Hematopoietic multipotent progenitor cell treated with erythropoietin and hydrocortisone succinate and interleukin-3 and kit ligand, for 15 days (in vitro differentiated cells): ENCODE data around the gene P2RX4.
"Not testable (repeated sequence)": the region's sequence is repeated elsewhere in the genome, so short reads cannot be mapped to it uniquely, and the experiment has no call there.

Experiments
- DNase-seq: peaks from one replicate; pipeline ENCODE4 v3.0.0-alpha.2; 2015; ENCODE audit warnings: low spot score

Gene P2RX4, protein sequence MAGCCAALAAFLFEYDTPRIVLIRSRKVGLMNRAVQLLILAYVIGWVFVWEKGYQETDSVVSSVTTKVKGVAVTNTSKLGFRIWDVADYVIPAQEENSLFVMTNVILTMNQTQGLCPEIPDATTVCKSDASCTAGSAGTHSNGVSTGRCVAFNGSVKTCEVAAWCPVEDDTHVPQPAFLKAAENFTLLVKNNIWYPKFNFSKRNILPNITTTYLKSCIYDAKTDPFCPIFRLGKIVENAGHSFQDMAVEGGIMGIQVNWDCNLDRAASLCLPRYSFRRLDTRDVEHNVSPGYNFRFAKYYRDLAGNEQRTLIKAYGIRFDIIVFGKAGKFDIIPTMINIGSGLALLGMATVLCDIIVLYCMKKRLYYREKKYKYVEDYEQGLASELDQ

DNA sequence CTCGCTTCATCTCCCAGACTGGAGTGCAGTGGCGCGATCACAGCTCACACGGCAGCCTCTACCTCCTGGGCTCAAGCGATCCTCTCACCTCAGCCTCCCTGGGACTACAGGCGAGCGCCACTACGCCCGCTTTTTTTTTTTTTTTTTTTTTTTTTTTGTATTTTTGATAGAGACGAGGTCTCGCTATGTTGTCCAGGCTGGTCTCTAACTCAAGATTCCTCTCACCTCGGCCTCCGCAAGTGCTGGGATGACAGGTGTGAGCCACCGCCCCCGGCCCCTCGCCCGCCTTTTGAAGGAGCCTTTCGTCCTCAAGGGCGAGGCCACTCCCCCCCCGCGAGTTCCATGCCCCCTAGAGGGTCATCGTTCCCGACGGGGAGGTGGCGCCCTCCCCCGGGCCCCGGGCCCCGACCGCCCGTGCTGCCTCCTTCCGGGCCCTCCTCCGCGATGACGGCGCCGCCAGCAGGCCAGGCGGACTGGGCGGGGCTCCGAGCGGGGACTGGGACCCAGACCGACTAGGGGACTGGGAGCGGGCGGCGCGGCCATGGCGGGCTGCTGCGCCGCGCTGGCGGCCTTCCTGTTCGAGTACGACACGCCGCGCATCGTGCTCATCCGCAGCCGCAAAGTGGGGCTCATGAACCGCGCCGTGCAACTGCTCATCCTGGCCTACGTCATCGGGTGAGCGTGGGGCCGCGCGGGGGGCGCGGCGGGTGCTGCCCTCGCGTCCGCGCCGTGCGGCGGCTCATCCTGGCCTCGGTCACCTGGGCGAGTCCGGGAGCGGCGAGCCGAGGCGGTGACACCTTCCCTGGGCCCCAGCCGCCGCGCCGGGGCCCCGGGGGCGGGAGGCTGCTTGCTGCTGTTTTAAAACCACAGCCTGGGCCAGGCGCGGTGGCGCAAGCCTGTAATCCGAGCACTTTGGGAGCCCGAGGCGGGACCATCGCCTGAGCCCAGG lies at the start of gene P2RX4:
Gene P2RX4 (plus strand): TSS at position 506 of the 949 bp plus-strand sequence. CDS start 36 bp downstream, at position 542.
- peak; percentile 58 for DNase-seq

DNA sequence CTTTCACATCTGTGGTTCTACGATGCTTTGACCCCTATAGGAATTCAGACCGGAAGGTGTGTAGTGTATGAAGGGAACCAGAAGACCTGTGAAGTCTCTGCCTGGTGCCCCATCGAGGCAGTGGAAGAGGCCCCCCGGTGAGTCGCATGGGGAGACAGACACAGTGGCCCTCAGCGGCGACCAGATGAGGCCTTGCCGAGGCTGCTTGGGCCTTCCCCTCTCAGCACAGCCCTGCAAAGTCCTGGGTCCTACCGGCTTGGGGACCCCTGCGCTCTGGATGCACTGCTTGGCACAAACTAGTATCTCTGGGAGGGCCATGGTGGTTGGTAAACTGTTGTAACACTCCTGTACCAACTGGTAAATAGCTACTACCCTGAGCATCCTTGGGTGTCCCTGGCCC lies 47.5 kb upstream of the P2RX4 start:
- DNase-seq = no peak

DNA sequence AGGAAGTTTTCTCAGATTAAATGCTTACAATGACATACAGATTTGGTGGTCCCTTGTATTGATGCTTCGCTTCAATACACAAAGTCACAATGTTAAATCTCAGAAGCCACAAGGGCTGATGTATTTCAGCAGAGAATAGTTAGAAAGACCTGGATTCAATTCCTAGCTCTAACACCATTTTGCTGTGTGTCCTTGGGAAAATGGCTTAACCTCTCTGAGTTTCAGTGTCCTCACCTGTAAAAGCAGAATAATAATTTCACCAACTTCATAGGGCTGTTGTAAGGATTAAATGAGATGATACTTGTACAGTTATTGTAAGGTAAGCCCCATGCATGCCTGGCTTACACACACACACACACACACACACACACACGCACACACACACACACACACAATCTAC lies 46.9 kb upstream of the P2RX4 start:
- no peak for DNase-seq

DNA sequence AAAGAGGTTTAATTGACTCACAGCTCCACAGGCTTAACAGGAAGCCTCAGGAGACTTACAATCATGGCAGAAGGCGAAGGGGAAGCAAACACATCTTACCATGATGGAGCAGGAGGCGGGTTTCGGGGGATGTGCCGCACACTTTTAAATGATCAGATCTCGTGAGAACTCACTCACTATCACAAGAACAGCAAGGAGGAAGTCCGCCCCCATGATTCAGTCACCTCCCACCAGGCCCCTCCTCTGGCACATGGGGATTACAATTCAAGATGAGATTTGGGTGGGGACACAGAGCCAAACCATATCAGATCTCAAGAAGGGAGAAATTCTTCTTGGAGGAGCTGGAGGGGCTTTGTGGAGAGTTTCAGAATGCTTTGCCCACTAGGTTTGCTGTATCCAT lies 45.1 kb upstream of the P2RX4 start:
- not testable (repeated sequence) for DNase-seq

DNA sequence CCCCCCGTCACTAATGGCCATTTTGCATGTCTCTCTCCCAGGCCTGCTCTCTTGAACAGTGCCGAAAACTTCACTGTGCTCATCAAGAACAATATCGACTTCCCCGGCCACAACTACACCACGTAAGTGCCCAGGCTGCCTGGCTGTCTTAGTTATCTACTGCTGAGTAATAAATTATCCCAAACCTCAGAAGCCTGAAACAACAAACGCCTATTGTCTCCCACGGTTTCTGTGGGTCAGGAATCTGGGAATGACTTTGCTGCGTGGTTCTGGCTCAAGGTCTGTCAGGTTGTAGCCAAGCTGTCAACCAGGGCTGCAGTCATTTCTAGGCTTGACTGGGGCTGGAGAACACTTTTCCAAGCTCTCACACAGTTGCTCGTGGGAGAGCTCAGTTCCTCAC lies 44.6 kb upstream of the P2RX4 start:
- DNase-seq = no peak

DNA sequence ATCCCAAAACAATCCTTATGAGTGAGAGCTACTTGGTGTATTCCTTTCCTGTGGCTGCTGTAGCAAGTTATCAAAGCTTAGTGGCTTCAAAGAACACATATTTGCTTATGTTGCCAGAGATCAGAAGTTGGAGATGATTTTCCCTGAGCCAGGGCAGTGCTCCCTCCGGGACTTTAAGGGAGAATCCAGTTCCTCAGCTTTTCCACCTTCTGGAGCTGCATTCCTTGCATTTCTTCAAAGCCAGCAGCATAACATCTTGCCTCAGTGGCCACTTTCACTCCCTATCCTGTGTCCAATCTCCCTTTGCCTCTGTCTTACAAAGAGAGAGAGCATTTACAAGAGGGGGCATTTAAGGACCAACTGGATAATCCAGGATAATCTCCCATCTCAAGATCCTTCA lies 43.6 kb upstream of the P2RX4 start:
- DNase-seq = no peak

DNA sequence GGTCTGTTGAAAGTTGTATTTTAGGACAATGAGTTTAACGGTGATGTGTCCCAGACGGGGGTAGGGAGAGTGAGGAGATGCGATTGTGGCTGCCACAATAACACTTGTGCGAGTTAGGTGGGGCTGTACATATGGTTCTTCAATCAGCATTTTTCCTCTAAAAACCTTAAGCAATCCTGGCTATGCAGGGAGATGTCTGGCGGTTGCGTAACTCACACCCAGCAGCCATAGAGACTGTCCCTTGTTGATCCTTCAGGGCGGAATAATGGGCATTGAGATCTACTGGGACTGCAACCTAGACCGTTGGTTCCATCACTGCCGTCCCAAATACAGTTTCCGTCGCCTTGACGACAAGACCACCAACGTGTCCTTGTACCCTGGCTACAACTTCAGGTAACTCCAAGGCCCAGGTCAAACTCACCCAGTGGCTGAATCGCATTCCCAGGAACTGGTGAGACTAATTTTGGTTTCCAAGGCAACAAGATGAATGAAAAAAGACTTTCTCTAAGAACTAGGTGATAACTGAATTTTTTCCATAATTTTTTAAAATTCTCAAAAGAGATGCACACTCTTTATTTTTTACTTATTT lies 42.6 kb upstream of the P2RX4 start:
- no peak for DNase-seq

DNA sequence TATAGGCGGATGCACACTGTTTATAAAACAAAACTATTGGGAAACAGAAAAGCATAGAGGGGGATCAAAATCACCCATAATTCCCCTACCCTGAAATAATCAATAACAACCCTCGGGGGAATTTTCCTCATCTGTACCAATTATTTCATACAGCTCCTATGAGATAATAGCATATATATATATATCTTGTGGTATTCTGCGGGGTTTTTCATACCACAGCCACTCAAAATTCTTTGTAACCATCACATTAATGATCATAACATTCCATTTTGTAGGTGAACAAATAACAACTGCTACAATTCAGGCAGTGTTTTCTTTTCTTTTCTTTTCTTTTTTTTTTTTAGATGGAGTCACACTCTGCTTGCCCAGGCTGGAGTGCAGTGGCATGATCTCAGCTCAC lies 42.0 kb upstream of the P2RX4 start:
- no peak for DNase-seq

DNA sequence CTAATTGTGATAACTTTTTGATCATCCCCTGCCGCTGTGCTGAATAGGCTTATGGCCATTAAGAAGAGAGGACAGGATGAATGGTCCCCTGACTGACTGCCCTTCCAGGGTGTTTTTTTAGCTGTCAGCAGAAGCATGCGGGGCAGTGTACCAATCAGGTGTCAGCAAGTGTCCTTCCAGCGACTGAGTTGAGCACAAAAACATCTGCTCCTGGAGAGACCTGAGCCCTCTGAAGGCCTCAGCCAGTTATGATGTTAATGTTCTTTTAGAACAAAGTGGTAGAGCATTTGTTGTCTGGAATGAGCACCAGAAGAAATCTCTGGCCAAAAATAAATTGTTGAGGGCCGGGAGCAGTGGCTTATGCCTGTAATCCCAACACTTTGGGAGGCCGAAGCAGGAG lies 39.8 kb upstream of the P2RX4 start:
- DNase-seq = no peak

DNA sequence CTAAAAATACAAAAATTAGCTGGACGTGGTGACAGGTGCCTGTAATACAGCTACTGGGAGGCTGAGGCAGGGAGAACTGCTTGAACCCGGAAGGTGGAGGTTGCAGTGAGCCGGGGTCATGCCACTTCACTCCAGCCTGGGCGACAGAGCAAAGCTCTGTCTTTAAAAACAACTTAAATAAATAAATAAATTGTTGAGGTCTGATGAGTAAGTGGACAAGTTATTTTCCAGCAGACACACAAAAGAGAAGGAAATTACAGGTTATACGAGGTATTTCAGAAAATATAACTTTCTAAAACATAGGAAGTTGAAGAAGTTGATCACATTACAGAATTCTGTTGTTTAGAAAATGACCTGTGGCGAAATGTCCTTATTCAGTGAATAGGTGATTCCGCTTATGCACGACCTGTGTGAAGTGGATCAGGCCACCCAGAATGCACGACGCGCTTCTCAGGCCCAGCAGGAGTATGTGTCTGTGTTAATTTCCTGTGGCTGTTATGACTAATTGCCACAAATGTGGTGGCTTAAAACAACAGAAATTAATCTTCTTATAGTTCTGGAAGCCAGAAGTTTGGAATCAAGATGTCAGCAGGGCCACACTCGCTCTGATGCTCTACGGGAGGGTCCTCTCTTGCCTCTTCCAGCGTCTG lies 39.2 kb upstream of the P2RX4 start:
- DNase-seq = no peak

DNA sequence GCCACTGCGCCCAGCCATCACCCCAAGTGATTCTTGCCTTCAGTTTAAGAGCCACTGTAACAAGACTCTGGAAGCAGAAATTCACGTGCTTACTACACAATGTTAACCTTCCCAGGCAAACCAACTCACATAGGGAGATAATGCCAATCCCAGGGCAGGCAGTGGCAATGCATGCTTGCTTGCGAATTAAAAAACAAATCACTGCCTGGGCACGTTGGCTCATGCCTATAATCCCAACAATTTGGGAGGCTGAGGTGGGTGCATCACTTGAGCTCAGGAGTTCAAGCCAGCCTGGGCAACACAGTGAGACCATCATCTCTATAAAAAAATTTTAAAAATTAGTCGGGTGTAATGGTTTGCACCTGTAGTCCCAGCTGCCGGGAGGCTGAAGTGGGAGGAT lies 37.8 kb upstream of the P2RX4 start:
- DNase-seq = no peak

DNA sequence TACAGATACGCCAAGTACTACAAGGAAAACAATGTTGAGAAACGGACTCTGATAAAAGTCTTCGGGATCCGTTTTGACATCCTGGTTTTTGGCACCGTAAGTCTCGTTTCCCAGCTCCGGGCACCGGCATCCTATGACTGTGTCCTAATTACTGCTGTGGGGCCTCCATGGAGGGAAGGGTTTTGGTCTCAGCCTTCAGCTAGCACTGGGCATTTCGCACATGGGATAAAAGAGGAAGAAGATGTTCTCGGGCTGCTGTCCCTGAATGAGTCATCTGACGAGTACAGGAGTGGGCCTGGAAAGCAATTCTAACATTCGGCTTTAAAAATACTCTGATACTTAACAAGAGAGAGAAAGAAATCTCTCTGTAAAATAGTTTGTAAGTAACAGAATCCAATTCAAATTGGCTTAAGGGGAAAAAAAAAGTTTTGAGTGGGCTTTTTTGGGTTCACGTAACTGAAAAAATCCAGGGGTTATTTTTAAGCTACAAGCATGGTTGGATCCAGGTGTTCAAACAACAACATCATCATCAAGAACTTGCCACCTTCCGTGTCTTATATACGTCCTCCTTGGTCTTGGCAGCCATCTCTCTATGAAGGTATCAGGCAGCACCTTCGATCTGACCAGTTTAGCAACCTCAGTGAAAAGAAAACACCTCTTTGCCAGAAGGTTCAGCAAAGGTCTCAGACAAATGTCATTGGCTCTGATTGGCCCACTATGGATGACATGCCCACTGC lies 34.4 kb upstream of the P2RX4 start:
- no peak for DNase-seq

DNA sequence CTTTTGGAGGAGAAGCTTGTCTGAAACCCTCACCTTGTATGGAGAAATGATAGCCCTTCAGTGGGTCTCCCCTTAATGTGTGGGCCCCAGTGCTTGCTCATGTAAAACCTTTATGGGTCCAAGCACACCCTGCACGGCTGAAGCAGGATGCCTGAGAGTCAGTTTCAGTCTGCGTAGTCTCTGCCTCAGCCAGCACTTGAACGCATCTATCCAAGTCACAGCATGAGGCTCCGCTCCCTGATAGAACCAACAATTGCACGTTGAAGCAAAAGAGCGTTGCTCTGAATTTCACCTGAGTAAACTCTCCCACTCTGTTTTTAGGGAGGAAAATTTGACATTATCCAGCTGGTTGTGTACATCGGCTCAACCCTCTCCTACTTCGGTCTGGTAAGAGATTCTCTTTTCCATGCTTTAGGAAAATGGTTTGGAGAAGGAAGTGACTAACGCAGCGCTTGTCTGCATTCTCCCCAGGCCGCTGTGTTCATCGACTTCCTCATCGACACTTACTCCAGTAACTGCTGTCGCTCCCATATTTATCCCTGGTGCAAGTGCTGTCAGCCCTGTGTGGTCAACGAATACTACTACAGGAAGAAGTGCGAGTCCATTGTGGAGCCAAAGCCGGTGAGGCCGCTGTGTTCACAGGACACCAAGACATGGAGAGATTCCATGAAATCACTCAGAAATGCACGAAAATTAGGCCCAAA lies 33.0 kb upstream of the P2RX4 start:
- no peak for DNase-seq

DNA sequence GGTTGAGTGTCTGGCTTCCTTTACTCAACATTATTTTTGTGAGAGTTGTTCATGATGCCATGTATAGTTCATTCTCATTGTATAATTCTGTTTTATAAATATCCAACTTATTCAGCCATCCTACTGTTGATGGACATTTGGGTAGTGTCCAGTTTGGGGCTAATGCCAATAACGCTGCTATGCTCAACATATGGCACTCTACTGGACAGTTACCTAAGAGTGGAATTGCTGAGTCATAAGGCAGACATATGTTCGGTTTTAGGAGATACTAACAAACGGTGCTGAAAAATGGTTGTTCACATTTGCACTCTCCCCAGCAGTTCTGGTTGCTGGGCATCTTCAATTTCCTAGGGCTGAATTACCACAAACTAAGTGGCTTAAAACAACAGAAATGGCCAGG lies 28.7 kb upstream of the P2RX4 start:
- DNase-seq = no peak

DNA sequence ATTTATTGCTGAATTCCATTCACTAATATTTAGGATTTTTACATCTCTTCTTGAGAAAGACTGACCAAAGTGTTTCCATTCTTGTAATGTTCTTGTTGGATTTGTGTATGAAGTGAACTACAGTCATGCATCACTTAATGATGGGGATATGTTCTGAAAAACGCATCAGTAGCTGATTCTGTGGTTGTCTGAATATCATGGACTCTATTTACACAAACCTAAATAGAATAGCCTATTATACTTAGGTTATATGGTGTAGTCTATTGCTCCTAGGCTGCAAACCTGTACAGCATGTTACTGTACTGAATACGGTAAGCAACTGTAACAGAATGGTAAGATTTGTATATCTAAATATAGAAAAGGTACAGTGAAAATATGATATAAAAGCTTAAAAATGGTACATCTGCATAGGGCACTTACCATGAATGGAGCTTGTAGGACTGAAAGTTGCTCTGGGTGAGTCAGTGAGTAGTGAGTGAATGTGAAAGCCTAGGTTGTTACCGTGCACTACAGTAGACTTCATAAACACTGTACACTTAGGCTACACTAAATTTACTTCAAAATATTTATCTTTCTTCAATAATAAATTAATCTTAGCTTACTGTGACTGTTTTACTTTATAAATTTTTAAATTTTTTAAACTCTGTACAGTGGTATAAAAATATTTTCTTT lies 27.6 kb upstream of the P2RX4 start:
- DNase-seq = no peak

DNA sequence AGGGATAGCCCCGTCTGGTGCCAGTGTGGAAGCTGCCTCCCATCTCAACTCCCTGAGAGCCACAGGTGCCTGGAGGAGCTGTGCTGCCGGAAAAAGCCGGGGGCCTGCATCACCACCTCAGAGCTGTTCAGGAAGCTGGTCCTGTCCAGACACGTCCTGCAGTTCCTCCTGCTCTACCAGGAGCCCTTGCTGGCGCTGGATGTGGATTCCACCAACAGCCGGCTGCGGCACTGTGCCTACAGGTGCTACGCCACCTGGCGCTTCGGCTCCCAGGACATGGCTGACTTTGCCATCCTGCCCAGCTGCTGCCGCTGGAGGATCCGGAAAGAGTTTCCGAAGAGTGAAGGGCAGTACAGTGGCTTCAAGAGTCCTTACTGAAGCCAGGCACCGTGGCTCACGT lies 25.5 kb upstream of the P2RX4 start:
- no peak for DNase-seq

DNA sequence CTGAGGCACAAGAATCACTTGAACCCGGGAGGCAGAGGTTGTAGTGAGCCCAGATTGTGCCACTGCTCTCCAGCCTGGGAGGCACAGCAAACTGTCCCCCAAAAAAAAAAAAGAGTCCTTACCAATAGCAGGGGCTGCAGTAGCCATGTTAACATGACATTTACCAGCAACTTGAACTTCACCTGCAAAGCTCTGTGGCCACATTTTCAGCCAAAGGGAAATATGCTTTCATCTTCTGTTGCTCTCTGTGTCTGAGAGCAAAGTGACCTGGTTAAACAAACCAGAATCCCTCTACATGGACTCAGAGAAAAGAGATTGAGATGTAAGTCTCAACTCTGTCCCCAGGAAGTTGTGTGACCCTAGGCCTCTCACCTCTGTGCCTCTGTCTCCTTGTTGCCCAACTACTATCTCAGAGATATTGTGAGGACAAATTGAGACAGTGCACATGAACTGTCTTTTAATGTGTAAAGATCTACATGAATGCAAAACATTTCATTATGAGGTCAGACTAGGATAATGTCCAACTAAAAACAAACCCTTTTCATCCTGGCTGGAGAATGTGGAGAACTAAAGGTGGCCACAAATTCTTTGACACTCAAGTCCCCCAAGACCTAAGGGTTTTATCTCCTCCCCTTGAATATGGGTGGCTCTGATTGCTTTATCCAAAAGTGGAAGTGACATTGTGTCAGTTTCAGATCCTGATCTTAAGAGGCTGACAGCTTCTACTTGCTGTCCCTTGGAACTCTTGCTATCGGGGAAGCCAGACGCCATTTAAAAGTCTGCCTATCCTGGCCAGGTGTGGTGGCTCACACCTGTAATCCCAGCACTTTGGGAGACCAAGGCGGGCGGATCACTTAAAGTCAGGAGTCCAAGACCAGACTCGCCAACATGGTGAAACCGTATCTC lies 24.7 kb upstream of the P2RX4 start:
- no peak for DNase-seq

DNA sequence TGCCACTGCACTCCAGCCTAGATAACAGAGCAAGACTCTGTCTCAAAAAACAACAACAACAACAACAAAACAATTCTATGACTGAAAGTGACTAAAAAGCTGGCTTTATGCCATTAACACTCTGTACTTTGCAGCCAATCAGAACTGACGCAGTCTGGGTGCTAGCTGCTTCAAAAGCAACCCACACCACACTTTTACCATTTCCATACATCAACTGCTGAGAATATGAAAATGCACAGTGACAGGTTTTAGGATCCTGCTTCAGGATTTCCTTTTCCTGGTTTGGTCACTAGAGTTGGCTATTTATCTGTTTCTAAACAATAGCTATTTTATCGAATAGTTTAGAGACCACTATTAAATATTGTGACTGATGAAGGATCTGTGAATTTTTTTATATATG lies 23.1 kb upstream of the P2RX4 start:
- no peak for DNase-seq

DNA sequence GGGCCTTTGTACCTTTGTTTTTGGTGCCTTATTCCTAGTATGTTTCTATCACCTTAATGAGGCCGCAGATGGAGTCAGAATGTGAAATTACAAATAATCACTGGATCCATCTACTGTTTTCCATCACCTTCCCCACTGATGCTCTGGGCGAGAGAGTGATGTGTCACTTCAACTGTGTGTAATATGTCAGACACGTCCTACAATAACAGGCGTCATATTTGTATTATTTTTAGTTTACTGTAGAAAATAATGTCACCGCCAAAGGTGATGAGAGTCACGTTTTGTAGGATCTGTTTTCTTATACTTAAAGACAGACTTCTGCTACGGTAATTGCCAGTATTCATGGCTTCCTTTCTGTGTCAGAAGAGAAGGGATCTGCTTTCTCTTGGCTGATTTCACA lies 22.4 kb upstream of the P2RX4 start:
- no peak for DNase-seq
